Neural progenitor cell (in vitro differentiated cells): ENCODE data around the gene TACO1. TPM values are rescaled to one million over a fixed set of nuclear protein-coding genes. Genes with fewer than 3 reads are reported as not detected.

Experiments used
- DNase-seq: peaks from one replicate; pipeline ENCODE4 v3.0.0-alpha.2; 2016; ENCODE audit warnings: low spot score
- H2AFZ ChIP-seq: fragments of 200-600 bp; sonication (generic); replicated peaks from 2 replicates; pipeline ENCODE4 v1.6.1; 2016; ENCODE audit warnings: antibody characterized with exemption
- H3F3A ChIP-seq: fragments of 200-600 bp; sonication (generic); 2 replicates; pipeline ENCODE4 v1.6.1; 2016; ENCODE audit warnings: antibody characterized with exemption, low read depth
- H3K27ac ChIP-seq: fragments of 200-600 bp; sonication (generic); 2 replicates; pipeline ENCODE4 v1.5.1; 2016; ENCODE audit warnings: mild to moderate bottlenecking
- H3K27me3 ChIP-seq: fragments of 200-600 bp; sonication (generic); 2 replicates; pipeline ENCODE4 v1.6.1; 2016; ENCODE audit warnings: mild to moderate bottlenecking, moderate library complexity
- H3K36me3 ChIP-seq: fragments of 200-600 bp; sonication (generic); 2 replicates; pipeline ENCODE4 v1.5.1; 2016
- H3K4me1 ChIP-seq: fragments of 200-600 bp; sonication (generic); 2 replicates; pipeline ENCODE4 v1.6.1; 2016; ENCODE audit warnings: mixed run types
- H3K4me2 ChIP-seq: fragments of 200-600 bp; sonication (generic); 2 replicates; pipeline ENCODE4 v1.6.1; 2016
- H3K4me3 ChIP-seq: fragments of 200-600 bp; sonication (generic); 2 replicates; pipeline ENCODE4 v1.5.1; 2016
- H3K79me2 ChIP-seq: fragments of 200-600 bp; sonication (generic); 2 replicates; pipeline ENCODE4 v1.6.1; 2016; ENCODE audit warnings: low read depth
- H3K9ac ChIP-seq: fragments of 200-600 bp; sonication (generic); 2 replicates; pipeline ENCODE4 v1.6.1; 2016
- H3K9me3 ChIP-seq: fragments of 200-600 bp; sonication (generic); 2 replicates; pipeline ENCODE4 v1.5.1; 2016; ENCODE audit warnings: low read depth
- H4K20me1 ChIP-seq: fragments of 200-600 bp; sonication (generic); 2 replicates; pipeline ENCODE4 v1.6.1; 2016; ENCODE audit warnings: low read depth
- H3K27ac Mint-ChIP-seq: 3 replicates; pipeline ENCODE4 v1.8.0; 2021; ENCODE audit warnings: mixed read lengths
- H3K27me3 Mint-ChIP-seq: 2 replicates; pipeline ENCODE4 v1.8.0; 2022; ENCODE audit warnings: low read depth, mild to moderate bottlenecking, inconsistent platforms, moderate library complexity, mixed read lengths; ENCODE audit not compliant: insufficient read depth
- H3K36me3 Mint-ChIP-seq: 3 replicates; pipeline ENCODE4 v1.8.0; 2021; ENCODE audit warnings: mixed read lengths
- H3K4me1 Mint-ChIP-seq: 3 replicates; pipeline ENCODE4 v1.8.0; 2021; ENCODE audit warnings: mixed read lengths
- H3K4me3 Mint-ChIP-seq: 3 replicates; pipeline ENCODE4 v1.8.0; 2021; ENCODE audit warnings: mild to moderate bottlenecking, moderate library complexity, mixed read lengths
- H3K9me3 Mint-ChIP-seq: 3 replicates; pipeline ENCODE4 v1.8.0; 2020; ENCODE audit warnings: mixed read lengths
- EZH2 ChIP-seq: fragments of 200-600 bp; sonication (generic); IDR thresholded peaks from 2 replicates; pipeline ENCODE4 v1.6.1; 2017; ENCODE audit warnings: antibody characterized with exemption, mild to moderate bottlenecking, moderate library complexity
- EZH2phosphoT487 ChIP-seq: fragments of 200-600 bp; sonication (generic); IDR thresholded peaks from 2 replicates; pipeline ENCODE4 v1.6.1; 2017; ENCODE audit warnings: antibody characterized with exemption
- total RNA-seq: library from RNA; depleted of rRNA; stranded (reverse); fragments of >200 nt; gene quantifications from 2 replicates; pipeline ENCODE4 v1.2.3, GENCODE V29; 2015; ENCODE audit warnings: low replicate concordance
- TF ChIP-seq, protein P1 (sequence below): fragments of 200-600 bp; sonication (generic); IDR thresholded peaks from 2 replicates; pipeline ENCODE4 v1.5.1; 2017; ENCODE audit warnings: antibody characterized with exemption, mild to moderate bottlenecking

TACO1 gene
- total RNA-seq, result 15.4 and 18.3 TPM in 2 replicates

DNA sequence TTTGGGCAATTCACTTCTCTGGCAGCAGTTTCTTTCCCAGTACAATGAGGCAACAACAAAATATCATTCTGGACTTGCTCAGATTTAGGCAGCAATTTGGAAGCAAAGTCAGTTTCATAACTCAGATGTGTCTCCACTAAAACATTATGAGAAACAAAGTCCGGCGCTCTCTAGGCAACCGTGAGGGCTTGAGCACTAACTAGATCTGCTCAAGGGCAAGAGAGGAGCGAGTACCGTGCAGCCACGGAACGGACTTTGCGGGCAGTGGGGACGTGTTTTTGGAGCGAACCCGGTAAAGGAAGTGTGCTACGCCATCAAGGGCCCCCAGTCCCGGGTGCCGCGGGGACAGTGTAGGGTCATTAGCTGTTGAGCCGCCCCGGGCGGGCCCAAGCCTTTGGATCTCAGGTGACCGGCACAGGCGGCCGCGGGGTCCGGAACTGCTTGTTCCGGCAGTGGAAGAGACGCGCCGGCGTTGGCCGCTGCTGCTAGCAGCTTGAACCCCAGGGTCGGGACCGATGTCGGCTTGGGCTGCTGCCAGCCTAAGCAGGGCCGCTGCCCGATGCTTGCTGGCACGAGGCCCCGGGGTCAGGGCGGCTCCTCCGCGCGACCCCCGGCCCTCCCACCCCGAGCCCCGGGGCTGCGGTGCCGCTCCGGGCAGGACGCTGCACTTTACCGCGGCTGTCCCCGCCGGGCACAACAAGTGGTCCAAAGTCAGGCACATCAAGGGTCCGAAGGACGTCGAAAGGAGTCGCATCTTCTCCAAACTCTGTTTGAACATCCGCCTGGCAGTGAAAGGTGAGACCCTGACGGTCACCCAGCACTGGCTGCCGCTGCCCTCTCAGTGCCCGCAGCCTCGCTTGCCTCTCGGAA, at the start of gene TACO1:
TACO1 (plus strand) TSS at position 327 of the 870 bp plus-strand sequence; CDS start at position 516, 189 bp downstream.
- Mint-ChIP-seq H3K4me3 (peak within 1 kb of the TSS; percentile 93), H3K27ac (peak within 1 kb of the TSS; percentile 86), H3K36me3 (peaks cover 8% of the 10 kb centered on the region), H3K4me1 (peaks cover 12% of the 10 kb centered on the region), H3K27me3 (peaks cover 4% of the 10 kb centered on the region), H3K9me3 (no peaks in the 10 kb centered on the region)
- Histone ChIP-seq H3K36me3 (no peaks in the 10 kb centered on the region), H4K20me1 (no peaks in the 10 kb centered on the region), H3K4me1 (peaks cover 11% of the 10 kb centered on the region), H2AFZ (peak within 1 kb of the TSS; percentile 100), H3K79me2 (peaks cover 11% of the 10 kb centered on the region), H3K9ac (peak within 1 kb of the TSS; percentile 81), H3K4me2 (peak within 1 kb of the TSS; percentile 90), H3F3A (peaks cover 5% of the 10 kb centered on the region), H3K27me3 (no peaks in the 10 kb centered on the region), H3K27ac (no peak within 1 kb of the TSS), H3K9me3 (no peaks in the 10 kb centered on the region), H3K4me3 (peak within 1 kb of the TSS; percentile 77)
- peak; percentile 87 for DNase-seq
- TF ChIP-seq, protein P1, sequence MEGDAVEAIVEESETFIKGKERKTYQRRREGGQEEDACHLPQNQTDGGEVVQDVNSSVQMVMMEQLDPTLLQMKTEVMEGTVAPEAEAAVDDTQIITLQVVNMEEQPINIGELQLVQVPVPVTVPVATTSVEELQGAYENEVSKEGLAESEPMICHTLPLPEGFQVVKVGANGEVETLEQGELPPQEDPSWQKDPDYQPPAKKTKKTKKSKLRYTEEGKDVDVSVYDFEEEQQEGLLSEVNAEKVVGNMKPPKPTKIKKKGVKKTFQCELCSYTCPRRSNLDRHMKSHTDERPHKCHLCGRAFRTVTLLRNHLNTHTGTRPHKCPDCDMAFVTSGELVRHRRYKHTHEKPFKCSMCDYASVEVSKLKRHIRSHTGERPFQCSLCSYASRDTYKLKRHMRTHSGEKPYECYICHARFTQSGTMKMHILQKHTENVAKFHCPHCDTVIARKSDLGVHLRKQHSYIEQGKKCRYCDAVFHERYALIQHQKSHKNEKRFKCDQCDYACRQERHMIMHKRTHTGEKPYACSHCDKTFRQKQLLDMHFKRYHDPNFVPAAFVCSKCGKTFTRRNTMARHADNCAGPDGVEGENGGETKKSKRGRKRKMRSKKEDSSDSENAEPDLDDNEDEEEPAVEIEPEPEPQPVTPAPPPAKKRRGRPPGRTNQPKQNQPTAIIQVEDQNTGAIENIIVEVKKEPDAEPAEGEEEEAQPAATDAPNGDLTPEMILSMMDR, result no peak
- TF ChIP-seq EZH2 (no peak), EZH2phosphoT487 (no peak)

DNA sequence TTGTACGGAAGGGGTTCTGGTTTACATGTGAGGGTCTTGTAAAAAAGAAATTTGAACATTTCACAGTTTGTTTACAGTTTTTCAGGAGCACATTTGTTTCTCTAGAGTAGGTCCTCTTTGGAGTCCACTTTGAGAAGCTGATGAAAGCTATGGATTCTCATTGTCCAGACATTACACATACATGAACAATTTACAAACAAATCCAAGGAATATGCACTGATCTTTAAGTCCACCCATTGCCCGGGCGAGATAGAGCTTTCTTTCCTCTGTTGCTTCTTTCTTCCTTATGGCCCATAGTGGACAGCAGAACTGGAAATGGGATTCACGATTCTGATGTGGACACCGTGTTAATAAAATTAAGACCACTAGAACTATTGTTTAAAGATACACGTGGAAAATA, 48.5 kb upstream of the TACO1 start:
- peaks cover 57% of the 10 kb centered on the region for H4K20me1 ChIP-seq
- H3K27me3 Mint-ChIP-seq, result no peaks in the 10 kb centered on the region
- peaks cover 15% of the 10 kb centered on the region for H3K4me1 ChIP-seq
- no peak overlapping the region for H3K27ac ChIP-seq
- H3K36me3 Mint-ChIP-seq, result peaks cover 12% of the 10 kb centered on the region
- peaks cover 20% of the 10 kb centered on the region for H3F3A ChIP-seq
- H3K36me3 ChIP-seq, result no peaks in the 10 kb centered on the region
- no peak for DNase-seq
- peak overlapping the region; percentile 86 for H3K4me3 ChIP-seq
- H3K79me2 ChIP-seq, result peaks cover 64% of the 10 kb centered on the region
- no peaks in the 10 kb centered on the region for H3K27me3 ChIP-seq
- no peaks in the 10 kb centered on the region for H3K9me3 ChIP-seq
- TF ChIP-seq EZH2, result no peak
- no peak for TF ChIP-seq EZH2phosphoT487
- TF ChIP-seq, protein P1, result no peak
- H3K4me3 Mint-ChIP-seq, result peak overlapping the region; percentile 99
- peak overlapping the region; percentile 77 for H3K4me2 ChIP-seq
- H3K9me3 Mint-ChIP-seq, result no peaks in the 10 kb centered on the region
- H3K9ac ChIP-seq, result no peak overlapping the region
- peaks cover 17% of the 10 kb centered on the region for H3K4me1 Mint-ChIP-seq
- H2AFZ ChIP-seq, result no peak overlapping the region
- H3K27ac Mint-ChIP-seq, result no peak overlapping the region

DNA sequence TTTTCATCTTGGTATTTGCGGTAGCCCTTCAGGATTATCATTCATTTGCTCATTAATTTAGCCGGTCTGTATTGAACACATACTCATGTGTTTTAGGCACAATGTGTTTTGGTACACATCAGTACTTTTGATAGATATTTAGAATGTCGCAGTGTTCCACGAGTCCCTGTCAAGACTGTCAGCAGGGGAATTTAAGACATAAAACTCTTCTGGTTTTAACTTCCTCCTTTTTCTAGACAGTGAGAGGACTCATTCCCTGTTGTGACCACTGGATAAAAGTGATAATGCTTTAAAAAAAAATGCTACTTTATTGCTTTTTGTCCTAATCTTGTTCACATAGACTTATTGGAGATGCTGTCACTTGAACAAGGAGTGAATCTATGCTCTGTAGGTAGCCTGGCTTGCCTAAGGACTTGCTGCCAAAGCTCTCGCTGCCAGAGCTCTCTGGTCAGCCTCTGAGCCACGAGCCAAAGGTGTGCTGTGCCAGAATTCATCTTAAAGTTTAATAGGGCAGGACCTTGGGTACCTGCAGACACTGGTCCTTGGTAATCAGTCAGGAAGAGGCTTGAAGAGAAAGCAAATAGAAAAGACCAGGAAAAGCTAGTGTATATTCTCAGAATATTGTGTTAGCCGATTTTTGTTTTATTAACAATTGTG, 45.1 kb upstream of the TACO1 start:
- no peak overlapping the region for H3K4me3 ChIP-seq
- peaks cover 84% of the 10 kb centered on the region for H4K20me1 ChIP-seq
- no peaks in the 10 kb centered on the region for H3K9me3 ChIP-seq
- H3K36me3 ChIP-seq, result no peaks in the 10 kb centered on the region
- DNase-seq, result no peak
- no peaks in the 10 kb centered on the region for H3K27me3 ChIP-seq
- H3K79me2 ChIP-seq, result peaks cover 97% of the 10 kb centered on the region
- no peak overlapping the region for H2AFZ ChIP-seq
- Mint-ChIP-seq H3K27ac (no peak overlapping the region), H3K4me1 (peaks cover 15% of the 10 kb centered on the region), H3K27me3 (no peaks in the 10 kb centered on the region), H3K9me3 (no peaks in the 10 kb centered on the region), H3K36me3 (peaks cover 13% of the 10 kb centered on the region), H3K4me3 (no peak overlapping the region)
- H3F3A ChIP-seq, result peaks cover 8% of the 10 kb centered on the region
- H3K9ac ChIP-seq, result no peak overlapping the region
- no peak overlapping the region for H3K4me2 ChIP-seq
- TF ChIP-seq EZH2 (no peak), EZH2phosphoT487 (no peak)
- TF ChIP-seq, protein P1, result no peak
- no peak overlapping the region for H3K27ac ChIP-seq
- peaks cover 7% of the 10 kb centered on the region for H3K4me1 ChIP-seq
